Spleen (tissue), 11 donors: ENCODE results near the gene PALLD. TPM values are rescaled to one million over a fixed set of nuclear protein-coding genes. Genes with fewer than 3 reads are reported as not detected.

Experiments
- DNase-seq: peaks from one replicate; pipeline ENCODE4 v3.0.0-alpha.2; 2020
- H3K27ac ChIP-seq, 8 donors: fragments of 200-600 bp; sonication (generic) in 7 of 8; 1 replicate in 4 of 8; 2 replicates in 4 of 8; pipeline versions ENCODE4 v1.5.0 to v1.8.0; 2016 to 2021; ENCODE audit warnings: inconsistent platforms in 4 of 8, mild to moderate bottlenecking in 4 of 8, moderate library complexity in 1 of 8
- H3K27me3 ChIP-seq, 7 donors: fragments of 200-600 bp; sonication (generic) in 6 of 7; replicated peaks in 1 of 7; 1 replicate in 4 of 7; 2 replicates in 3 of 7; pipeline versions ENCODE4 v1.5.0 to v1.8.0; 2016 to 2021; ENCODE audit warnings: inconsistent platforms in 3 of 7, mild to moderate bottlenecking in 1 of 7
- H3K36me3 ChIP-seq, 6 donors: fragments of 200-600 bp; sonication (generic) in 5 of 6; 1 replicate in 4 of 6; 2 replicates in 2 of 6; pipeline versions ENCODE4 v1.5.0 to v1.8.0; 2016 to 2021; ENCODE audit warnings: inconsistent platforms in 2 of 6
- H3K4me1 ChIP-seq, 6 donors: fragments of 200-600 bp; sonication (generic) in 5 of 6; 1 replicate in 3 of 6; 2 replicates in 3 of 6; pipeline versions ENCODE4 v1.5.0 to v1.8.0; 2016 to 2021; ENCODE audit warnings: inconsistent platforms in 3 of 6
- H3K4me3 ChIP-seq, 8 donors: fragments of 200-600 bp; sonication (generic) in 7 of 8; 1 replicate in 4 of 8; 2 replicates in 4 of 8; pipeline versions ENCODE4 v1.5.0 to v1.8.0; 2016 to 2021; ENCODE audit warnings: inconsistent platforms in 4 of 8, mild to moderate bottlenecking in 4 of 8, moderate library complexity in 2 of 8
- H3K9me3 ChIP-seq, 8 donors: fragments of 200-600 bp; sonication (generic) in 7 of 8; 1 replicate in 4 of 8; 2 replicates in 4 of 8; pipeline versions ENCODE4 v1.5.0 to v1.8.0; 2016 to 2021; ENCODE audit warnings: inconsistent platforms in 4 of 8
- CTCF ChIP-seq, 11 experiments: fragments of 200-600 bp in 7 of 11; fragments of 450-650 bp in 4 of 11; sonication (generic) in 4 of 11; IDR thresholded peaks in 8 of 11; conservative IDR thresholded peaks in 3 of 11; 1 replicate in 7 of 11; 2 replicates in 4 of 11; pipeline versions ENCODE4 v1.4.0 to v1.8.0; 2016 to 2021; ENCODE audit warnings: antibody characterized with exemption in 11 of 11, inconsistent platforms in 4 of 11, mild to moderate bottlenecking in 1 of 11
- POLR2A ChIP-seq, 3 donors: fragments of 450-650 bp; IDR thresholded peaks; one replicate each; pipeline ENCODE4 v1.5.1; 2017; ENCODE audit warnings: antibody characterized with exemption in 3 of 3, mild to moderate bottlenecking in 1 of 3
- POLR2AphosphoS5 ChIP-seq, 3 donors: sonication (generic); formaldehyde crosslinking; IDR thresholded peaks; one replicate each; pipeline ENCODE4 v1.5.1; 2017; ENCODE audit warnings: antibody characterized with exemption in 3 of 3
- WGBS, 5 donors: extraction: QIAGEN DNeasy Blood & Tissue Kit in 3 of 5; methylation state at CpG; one replicate each; pipeline versions ENCODE4 v1.1.5 to v1.1.7; 2013 to 2018; 5-methylcytosine and 5-hydroxymethylcytosine counted together
- intact Hi-C: fragments of 100-400 bp; cut with DNase I; formaldehyde crosslinking; loops from one replicate; pipeline ENCODE4 v1.15.0; 2023; ENCODE audit warnings: low total_unique reads
- polyA plus RNA-seq, 3 donors: library from polyadenylated mRNA; stranded (reverse); fragments of 200-250 nt; gene quantifications; one replicate each; pipeline ENCODE4 v1.2.1, GENCODE V29; 2013
- total RNA-seq, 7 donors: library from RNA; depleted of rRNA in 3 of 7; stranded (reverse); fragments of >200 nt in 3 of 7; fragmentation: NEBNext Ultra II Directional in 4 of 7; extraction: Animal tissue kit (Norgen Biotek cat#: 25700) in 4 of 7; gene quantifications; one replicate each; pipeline versions ENCODE4 v1.1.0 to v1.2.1, GENCODE V29; 2016 to 2021
- donor health status: healthy with polysubstance abuse.
- donor health status: DM: no; HTN: no; CAD: no; lungs with moderate emphysema.
- donor health status: DM: no; HTN: no; CAD: no.
- donor health status: Bipolar disorder and iron deficiency.
- donor health status: healthy.
- donor health status: DM: no; HTN: no; CAD: no.
- donor health status: DM: yes; HTN: yes; CAD: no.

Gene PALLD
- total and polyA plus RNA-seq, 10 donors = 24.3 to 228 (median 142) TPM

- no peak for DNase-seq
- TF ChIP-seq CTCF (IDR thresholded peaks at IDR 0.05 in 8 of 11, conservative IDR thresholded peaks at IDR 0.05 in 3 of 11) = no peak
- TF ChIP-seq POLR2AphosphoS5 (IDR thresholded peaks at IDR 0.05) = no peak
- TF ChIP-seq POLR2A (IDR thresholded peaks at IDR 0.05) = no peak
- H3K9me3 ChIP-seq = no peaks in the 10 kb centered on the region
- no peak overlapping the region for H3K27ac ChIP-seq
- intact Hi-C loops = no loop called here
- peaks cover 0 to 30% (median 15%) of the 10 kb centered on the region in 6 donors for H3K4me1 ChIP-seq
- H3K4me3 ChIP-seq = no peak overlapping the region
- no peaks in the 10 kb centered on the region for H3K36me3 ChIP-seq
- WGBS, 5 donors = 66 to 89% (median 83%) methylated on average over 4 of the region's 4 CpGs
- peaks cover 0 to 51% (median 15%) of the 10 kb centered on the region in 7 donors for H3K27me3 ChIP-seq
Measured at GRCh38 chr4:168629566-168629965, 132.7 kb downstream of the PALLD start.

DNA sequence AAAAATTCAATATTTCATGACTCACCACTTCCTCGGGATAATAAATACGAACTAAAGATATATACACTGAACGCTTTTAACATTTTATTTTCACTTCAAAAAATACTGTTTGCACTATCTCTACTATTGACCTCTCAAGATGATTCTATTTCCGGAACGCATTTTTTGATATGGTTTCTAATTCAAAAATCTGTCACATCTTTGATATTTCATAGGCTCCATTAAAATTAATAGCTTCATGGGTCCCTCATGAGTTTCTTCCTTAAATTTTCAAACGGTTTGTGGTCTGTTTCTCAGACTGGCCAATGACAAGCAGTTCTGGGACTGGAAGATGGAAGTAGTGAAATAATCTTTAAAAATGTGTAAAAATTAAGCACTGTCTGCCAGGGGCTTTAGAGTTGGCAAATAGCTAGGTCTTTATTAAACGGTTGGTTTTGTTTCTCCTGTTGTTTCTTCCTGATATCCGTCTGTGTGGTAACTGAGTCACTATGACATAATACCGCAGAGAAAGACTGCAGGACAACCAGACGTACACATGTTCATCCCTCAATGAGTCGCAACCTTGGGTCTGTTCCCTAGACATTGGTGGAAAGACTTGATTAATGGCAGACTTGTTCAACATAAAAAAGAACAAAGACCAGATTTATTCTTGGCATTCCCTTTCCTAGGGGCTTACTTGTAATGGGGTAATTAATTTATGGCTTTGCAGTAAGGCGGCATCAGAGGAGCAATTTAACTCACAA lies 133.8 kb downstream of the PALLD start:
- Histone ChIP-seq H3K4me1 (peaks cover 0 to 30% (median 15%) of the 10 kb centered on the region in 6 donors), H3K36me3 (no peaks in the 10 kb centered on the region), H3K27ac (no peak overlapping the region), H3K27me3 (peaks cover 0 to 61% (median 15%) of the 10 kb centered on the region in 7 donors), H3K9me3 (no peaks in the 10 kb centered on the region), H3K4me3 (peak overlapping the region in 1 of 8 donors; percentile 53)
- DNase-seq = no peak
- intact Hi-C loops = no loop called here
- TF ChIP-seq CTCF (IDR thresholded peaks at IDR 0.05 in 8 of 11, conservative IDR thresholded peaks at IDR 0.05 in 3 of 11) (no peak), POLR2AphosphoS5 (IDR thresholded peaks at IDR 0.05) (no peak), POLR2A (IDR thresholded peaks at IDR 0.05) (no peak)
- WGBS, 5 donors = 67 to 71% (median 69%) methylated on average over 12 of the region's 12 CpGs

DNA sequence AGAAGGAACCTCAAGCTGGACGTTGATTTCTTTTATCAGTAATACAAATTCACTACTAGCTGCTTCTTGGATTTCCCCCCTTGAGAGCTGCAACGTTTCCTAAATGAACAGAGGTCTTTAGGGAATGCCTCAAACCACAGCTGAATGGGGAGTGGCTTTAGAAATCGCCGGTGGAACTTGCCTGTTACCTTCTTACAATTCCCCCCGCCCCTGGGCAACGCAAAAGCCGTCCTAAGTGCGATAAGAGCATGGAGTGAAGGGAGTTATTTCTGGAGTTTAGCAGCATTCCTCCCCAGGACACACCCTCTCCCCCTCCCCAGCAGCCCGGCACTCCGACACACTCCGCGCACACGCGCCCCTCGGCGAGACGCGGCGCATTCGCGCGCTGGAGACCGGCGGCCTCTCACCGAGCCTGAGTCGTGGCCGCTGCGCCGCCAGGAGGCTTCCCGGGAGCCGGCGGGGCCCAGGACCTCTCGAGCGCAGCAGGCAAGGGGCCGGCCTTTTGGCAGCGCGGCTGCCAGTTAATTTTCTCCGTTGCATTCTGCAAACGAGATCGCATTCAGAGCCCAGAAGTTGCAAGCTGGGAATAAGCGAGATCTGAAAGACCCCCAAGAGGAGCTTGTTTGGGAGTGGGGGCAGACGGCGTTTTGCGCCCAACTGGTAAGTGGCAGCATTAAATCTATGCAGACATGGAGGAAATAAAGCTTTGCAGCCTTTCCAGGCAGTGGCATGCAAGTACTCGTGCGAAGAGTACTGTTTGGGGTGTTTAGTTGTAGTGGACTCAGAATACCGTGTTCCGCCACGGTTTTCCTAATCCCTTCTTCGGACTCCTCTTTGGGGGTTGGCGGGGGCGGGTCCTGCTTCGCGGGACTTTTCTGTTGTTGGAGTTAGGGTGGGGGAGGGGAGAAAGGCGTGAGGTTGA lies 134.7 kb downstream of the PALLD start:
- WGBS, 5 donors = 1 to 6% (median 2%) methylated on average over 31 to 55 of the region's 55 CpGs
- peaks cover 0 to 30% (median 15%) of the 10 kb centered on the region in 6 donors for H3K4me1 ChIP-seq
- intact Hi-C loops = no loop called here
- DNase-seq = peak; percentile 76
- no peaks in the 10 kb centered on the region for H3K9me3 ChIP-seq
- peak in 4 of 11 experiments; percentile 9 to 40 (median 20) for TF ChIP-seq CTCF (IDR thresholded peaks at IDR 0.05 in 8 of 11, conservative IDR thresholded peaks at IDR 0.05 in 3 of 11)
- TF ChIP-seq POLR2A (IDR thresholded peaks at IDR 0.05) = no peak
- peak in 2 of 3 donors; percentile 45 to 64 for TF ChIP-seq POLR2AphosphoS5 (IDR thresholded peaks at IDR 0.05)
- H3K36me3 ChIP-seq = no peaks in the 10 kb centered on the region
- peak overlapping the region; percentile 9 to 64 (median 43) for H3K4me3 ChIP-seq
- peak overlapping the region in 7 of 8 donors; percentile 23 to 60 (median 39) for H3K27ac ChIP-seq
- H3K27me3 ChIP-seq = peaks cover 0 to 68% (median 15%) of the 10 kb centered on the region in 7 donors
